GM23338 (cell line): ENCODE data around the gene ACTR8. TPM values are rescaled to one million over a fixed set of nuclear protein-coding genes. Genes with fewer than 3 reads are reported as not detected.
A peak's percentile ranks its signal among the peaks of the same experiment; 100 is the strongest.

Source experiments
- ATAC-seq: fragments of 200-7000 bp; cut with Tn5 transposase; 3 replicates; pipeline ENCODE4 v1.9.1; 2020
- DNase-seq: peaks from one replicate; pipeline ENCODE4 v3.0.0-alpha.2; 2015; ENCODE audit warnings: low spot score
- H2AFZ ChIP-seq: fragments of 200-600 bp; sonication (generic); 2 replicates; pipeline ENCODE4 v1.8.0; 2016; ENCODE audit warnings: antibody characterized with exemption, mild to moderate bottlenecking, moderate library complexity
- H3F3A ChIP-seq: fragments of 200-600 bp; sonication (generic); replicated peaks from 2 replicates; pipeline ENCODE4 v1.8.0; 2017; ENCODE audit warnings: antibody characterized with exemption, mixed run types, low read depth
- H3K27ac ChIP-seq: fragments of 200-600 bp; sonication (generic); 2 replicates; pipeline ENCODE4 v1.6.1; 2016; ENCODE audit warnings: low read depth
- H3K27me3 ChIP-seq: fragments of 200-600 bp; sonication (generic); 2 replicates; pipeline ENCODE4 v1.8.0; 2016; ENCODE audit warnings: mild to moderate bottlenecking, mixed run types, moderate library complexity; ENCODE audit not compliant: insufficient read depth
- H3K36me3 ChIP-seq: fragments of 200-600 bp; sonication (generic); 2 replicates; pipeline ENCODE4 v1.8.0; 2016; ENCODE audit warnings: mild to moderate bottlenecking; ENCODE audit not compliant: insufficient read depth
- H3K4me1 ChIP-seq: fragments of 200-600 bp; sonication (generic); 2 replicates; pipeline ENCODE4 v1.8.0; 2016; ENCODE audit warnings: mild to moderate bottlenecking, moderate library complexity; ENCODE audit not compliant: insufficient read depth
- H3K4me2 ChIP-seq: fragments of 200-600 bp; sonication (generic); 2 replicates; pipeline ENCODE4 v1.7.1; 2017; ENCODE audit warnings: mixed run types
- H3K4me3 ChIP-seq: fragments of 200-600 bp; sonication (generic); 2 replicates; pipeline ENCODE4 v1.6.1; 2016; ENCODE audit warnings: mixed run types
- H3K79me2 ChIP-seq: fragments of 200-600 bp; sonication (generic); replicated peaks from 2 replicates; pipeline ENCODE4 v1.8.0; 2017; ENCODE audit warnings: mild to moderate bottlenecking; ENCODE audit not compliant: insufficient read depth
- H3K9me2 ChIP-seq: fragments of 200-600 bp; sonication (generic); 2 replicates; pipeline ENCODE4 v1.8.0; 2017; ENCODE audit not compliant: insufficient read depth
- H4K20me1 ChIP-seq: fragments of 200-600 bp; sonication (generic); replicated peaks from 2 replicates; pipeline ENCODE4 v1.8.0; 2017; ENCODE audit warnings: mild to moderate bottlenecking; ENCODE audit not compliant: insufficient read depth
- H3K27ac Mint-ChIP-seq: 2 replicates; pipeline ENCODE4 v1.8.0; 2020; ENCODE audit warnings: inconsistent platforms, mild to moderate bottlenecking, moderate library complexity, mixed read lengths
- H3K27me3 Mint-ChIP-seq: 3 replicates; pipeline ENCODE4 v1.8.0; 2022; ENCODE audit warnings: low read depth, mild to moderate bottlenecking, moderate library complexity, mixed read lengths, inconsistent platforms; ENCODE audit not compliant: insufficient read depth, poor library complexity
- H3K36me3 Mint-ChIP-seq: 3 replicates; pipeline ENCODE4 v1.8.0; 2021; ENCODE audit warnings: low read depth, mild to moderate bottlenecking, inconsistent platforms, moderate library complexity, mixed read lengths
- H3K4me1 Mint-ChIP-seq: 3 replicates; pipeline ENCODE4 v1.8.0; 2020; ENCODE audit warnings: mild to moderate bottlenecking, inconsistent platforms, mixed read lengths
- H3K4me3 Mint-ChIP-seq: 3 replicates; pipeline ENCODE4 v1.8.0; 2021; ENCODE audit warnings: moderate library complexity, mild to moderate bottlenecking, inconsistent platforms, mixed read lengths
- H3K9me3 Mint-ChIP-seq: 3 replicates; pipeline ENCODE4 v1.8.0; 2020; ENCODE audit warnings: moderate library complexity, mild to moderate bottlenecking, inconsistent platforms, mixed read lengths
- CREB1 ChIP-seq: fragments of 250-450 bp; sonication (Bioruptor Pico); IDR thresholded peaks from 2 replicates; pipeline ENCODE4 v1.5.0; 2020; ENCODE audit warnings: low read depth, mild to moderate bottlenecking, moderate library complexity
- EZH2 ChIP-seq: fragments of 200-600 bp; sonication (generic); IDR thresholded peaks from one replicate; pipeline ENCODE4 v1.8.0; 2017; ENCODE audit warnings: antibody characterized with exemption, mild to moderate bottlenecking, low read depth; ENCODE audit not compliant: unreplicated experiment
- EZH2phosphoT487 ChIP-seq: fragments of 200-600 bp; sonication (generic); IDR thresholded peaks from one replicate; pipeline ENCODE4 v1.8.1; 2018; ENCODE audit warnings: antibody characterized with exemption; ENCODE audit not compliant: unreplicated experiment
- JUNB ChIP-seq: IDR thresholded peaks from one replicate; pipeline ENCODE4 v1.6.1; 2016; ENCODE audit warnings: antibody characterized with exemption; ENCODE audit not compliant: unreplicated experiment
- NANOG ChIP-seq: IDR thresholded peaks from 2 replicates; pipeline ENCODE4 v1.6.1; 2016; ENCODE audit warnings: antibody characterized with exemption, borderline replicate concordance
- POLR2AphosphoS5 ChIP-seq: IDR thresholded peaks from 2 replicates; pipeline ENCODE4 v1.6.1; 2016; ENCODE audit warnings: antibody characterized with exemption, low read depth
- STAT1 ChIP-seq: IDR thresholded peaks from one replicate; pipeline ENCODE4 v1.6.1; 2016; ENCODE audit warnings: antibody characterized with exemption; ENCODE audit not compliant: unreplicated experiment
- ZNF114 ChIP-seq: fragments of 250-450 bp; sonication (Bioruptor Pico); IDR thresholded peaks from 2 replicates; pipeline ENCODE4 v1.5.0; 2020; ENCODE audit warnings: mild to moderate bottlenecking, moderate library complexity
- ZNF331 ChIP-seq: fragments of 250-450 bp; sonication (Bioruptor Pico); IDR thresholded peaks from 2 replicates; pipeline ENCODE4 v1.5.0; 2020; ENCODE audit warnings: low read depth, mild to moderate bottlenecking, moderate library complexity
- long read RNA-seq: library from polyadenylated mRNA; unstranded; transcript quantifications from one replicate; pipeline ENCODE4 v2.0.0, GENCODE V29; 2020; ENCODE audit not compliant: unreplicated experiment
- polyA plus RNA-seq: library from polyadenylated mRNA; unstranded; fragments of >200 nt; fragmentation: Nextera tagmentation; extraction: Ambion mirVana; gene quantifications from 2 replicates; pipeline ENCODE4 v1.2.1, GENCODE V29; 2016
- total RNA-seq: library from RNA; depleted of rRNA; stranded (reverse); fragments of >200 nt; shearing (Covaris generic); gene quantifications from 2 replicates; pipeline ENCODE4 v1.2.3, GENCODE V29; 2014; rRNA removed
- TF ChIP-seq, protein P1 (sequence below): IDR thresholded peaks from one replicate; pipeline ENCODE4 v1.6.1; 2018; ENCODE audit warnings: antibody characterized with exemption; ENCODE audit not compliant: unreplicated experiment
- TF ChIP-seq, protein P2 (sequence below): fragments of 250-450 bp; sonication (Bioruptor Pico); IDR thresholded peaks from 2 replicates; pipeline ENCODE4 v1.5.0; 2020; ENCODE audit warnings: mild to moderate bottlenecking, moderate library complexity

Gene ACTR8, protein sequence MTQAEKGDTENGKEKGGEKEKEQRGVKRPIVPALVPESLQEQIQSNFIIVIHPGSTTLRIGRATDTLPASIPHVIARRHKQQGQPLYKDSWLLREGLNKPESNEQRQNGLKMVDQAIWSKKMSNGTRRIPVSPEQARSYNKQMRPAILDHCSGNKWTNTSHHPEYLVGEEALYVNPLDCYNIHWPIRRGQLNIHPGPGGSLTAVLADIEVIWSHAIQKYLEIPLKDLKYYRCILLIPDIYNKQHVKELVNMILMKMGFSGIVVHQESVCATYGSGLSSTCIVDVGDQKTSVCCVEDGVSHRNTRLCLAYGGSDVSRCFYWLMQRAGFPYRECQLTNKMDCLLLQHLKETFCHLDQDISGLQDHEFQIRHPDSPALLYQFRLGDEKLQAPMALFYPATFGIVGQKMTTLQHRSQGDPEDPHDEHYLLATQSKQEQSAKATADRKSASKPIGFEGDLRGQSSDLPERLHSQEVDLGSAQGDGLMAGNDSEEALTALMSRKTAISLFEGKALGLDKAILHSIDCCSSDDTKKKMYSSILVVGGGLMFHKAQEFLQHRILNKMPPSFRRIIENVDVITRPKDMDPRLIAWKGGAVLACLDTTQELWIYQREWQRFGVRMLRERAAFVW
- total RNA-seq (23.0 and 25.7 TPM in 2 replicates), polyA plus RNA-seq (16.2 and 19.8 TPM in 2 replicates)
- long read RNA-seq, transcript ACTR8-201 (13 exons, 3,629 nt): major isoform, 22 of 32 reads
- long read RNA-seq, partial matches to known transcripts: 6 of 32 reads
- long read RNA-seq, other reads (novel, unspliced or antisense): 4 of 32 reads

DNA sequence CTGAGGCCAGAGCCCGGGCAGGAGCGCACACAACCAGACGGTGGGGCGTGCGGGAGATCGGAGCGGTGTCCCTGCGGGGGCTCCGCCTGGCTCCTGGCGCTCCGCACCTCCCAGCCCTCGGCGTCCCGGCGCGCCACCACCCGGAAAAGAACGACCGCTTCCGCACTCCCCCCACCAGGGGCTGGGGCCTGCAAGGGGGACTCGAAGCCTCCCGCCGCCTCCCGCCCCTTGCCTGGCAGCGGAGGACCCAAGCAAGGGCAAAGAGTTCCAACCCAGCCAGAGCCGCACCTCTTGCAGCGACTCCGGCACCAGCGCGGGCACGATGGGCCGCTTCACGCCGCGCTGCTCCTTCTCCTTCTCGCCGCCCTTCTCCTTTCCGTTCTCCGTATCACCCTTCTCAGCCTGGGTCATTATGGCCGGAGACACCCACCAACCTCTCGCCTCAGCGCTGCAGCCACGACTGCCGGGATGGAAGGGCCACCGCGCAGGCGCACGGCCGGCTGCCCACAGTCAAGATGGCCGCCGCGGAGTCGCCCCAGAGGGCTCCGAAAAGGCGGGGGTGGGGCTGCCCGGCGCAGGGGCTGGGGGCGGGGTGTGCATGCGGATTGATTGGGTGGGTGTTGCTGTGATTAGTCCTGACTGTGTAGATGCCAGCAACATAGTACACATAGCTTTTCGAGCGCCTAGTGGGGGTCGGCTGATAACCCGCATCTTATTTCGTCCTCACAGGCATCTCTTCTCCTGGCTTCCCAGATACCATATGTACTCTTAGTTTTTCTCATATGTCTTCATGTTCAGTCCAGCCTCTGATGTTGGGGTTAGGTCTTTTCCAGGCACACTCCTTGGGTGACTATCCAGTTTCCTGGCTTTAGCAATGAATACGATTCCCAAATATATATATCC is at the start of gene ACTR8:
Gene ACTR8, minus strand, starts transcription at position 462 of the 903 bp plus-strand sequence. Its CDS starts 51 bp downstream, at position 411.
- Histone ChIP-seq H3K27me3 (no peaks in the 10 kb centered on the region), H3K4me3 (peak within 1 kb of the TSS; percentile 70), H3K4me2 (peak within 1 kb of the TSS; percentile 87), H3K27ac (peak within 1 kb of the TSS; percentile 94), H3K36me3 (peaks cover 44% of the 10 kb centered on the region), H3F3A (no peaks in the 10 kb centered on the region), H3K9me2 (no peaks in the 10 kb centered on the region), H4K20me1 (peaks cover 11% of the 10 kb centered on the region; the same call in 1 of the 2 replicates), H2AFZ (peak within 1 kb of the TSS; percentile 79; the same call in 1 of the 2 replicates), H3K79me2 (peaks cover 9% of the 10 kb centered on the region), H3K4me1 (peaks cover 7% of the 10 kb centered on the region; the same call in 1 of the 2 replicates)
- Mint-ChIP-seq H3K27ac (peak within 1 kb of the TSS; percentile 98), H3K27me3 (peaks cover 7% of the 10 kb centered on the region), H3K36me3 (peaks cover 47% of the 10 kb centered on the region), H3K4me1 (peaks cover 12% of the 10 kb centered on the region), H3K4me3 (peak within 1 kb of the TSS; percentile 97), H3K9me3 (no peaks in the 10 kb centered on the region)
- DNase-seq: peak; percentile 90
- peak; percentile 92 for ATAC-seq
- TF ChIP-seq EZH2 (no peak), NANOG (no peak), POLR2AphosphoS5 (peak; percentile 97), STAT1 (no peak), ZNF114 (no peak), EZH2phosphoT487 (no peak), CREB1 (no peak), JUNB (no peak), ZNF331 (CRISPR knock-in tag) (no peak)
- TF ChIP-seq, protein P1, sequence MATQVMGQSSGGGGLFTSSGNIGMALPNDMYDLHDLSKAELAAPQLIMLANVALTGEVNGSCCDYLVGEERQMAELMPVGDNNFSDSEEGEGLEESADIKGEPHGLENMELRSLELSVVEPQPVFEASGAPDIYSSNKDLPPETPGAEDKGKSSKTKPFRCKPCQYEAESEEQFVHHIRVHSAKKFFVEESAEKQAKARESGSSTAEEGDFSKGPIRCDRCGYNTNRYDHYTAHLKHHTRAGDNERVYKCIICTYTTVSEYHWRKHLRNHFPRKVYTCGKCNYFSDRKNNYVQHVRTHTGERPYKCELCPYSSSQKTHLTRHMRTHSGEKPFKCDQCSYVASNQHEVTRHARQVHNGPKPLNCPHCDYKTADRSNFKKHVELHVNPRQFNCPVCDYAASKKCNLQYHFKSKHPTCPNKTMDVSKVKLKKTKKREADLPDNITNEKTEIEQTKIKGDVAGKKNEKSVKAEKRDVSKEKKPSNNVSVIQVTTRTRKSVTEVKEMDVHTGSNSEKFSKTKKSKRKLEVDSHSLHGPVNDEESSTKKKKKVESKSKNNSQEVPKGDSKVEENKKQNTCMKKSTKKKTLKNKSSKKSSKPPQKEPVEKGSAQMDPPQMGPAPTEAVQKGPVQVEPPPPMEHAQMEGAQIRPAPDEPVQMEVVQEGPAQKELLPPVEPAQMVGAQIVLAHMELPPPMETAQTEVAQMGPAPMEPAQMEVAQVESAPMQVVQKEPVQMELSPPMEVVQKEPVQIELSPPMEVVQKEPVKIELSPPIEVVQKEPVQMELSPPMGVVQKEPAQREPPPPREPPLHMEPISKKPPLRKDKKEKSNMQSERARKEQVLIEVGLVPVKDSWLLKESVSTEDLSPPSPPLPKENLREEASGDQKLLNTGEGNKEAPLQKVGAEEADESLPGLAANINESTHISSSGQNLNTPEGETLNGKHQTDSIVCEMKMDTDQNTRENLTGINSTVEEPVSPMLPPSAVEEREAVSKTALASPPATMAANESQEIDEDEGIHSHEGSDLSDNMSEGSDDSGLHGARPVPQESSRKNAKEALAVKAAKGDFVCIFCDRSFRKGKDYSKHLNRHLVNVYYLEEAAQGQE: no peak
- TF ChIP-seq, protein P2, sequence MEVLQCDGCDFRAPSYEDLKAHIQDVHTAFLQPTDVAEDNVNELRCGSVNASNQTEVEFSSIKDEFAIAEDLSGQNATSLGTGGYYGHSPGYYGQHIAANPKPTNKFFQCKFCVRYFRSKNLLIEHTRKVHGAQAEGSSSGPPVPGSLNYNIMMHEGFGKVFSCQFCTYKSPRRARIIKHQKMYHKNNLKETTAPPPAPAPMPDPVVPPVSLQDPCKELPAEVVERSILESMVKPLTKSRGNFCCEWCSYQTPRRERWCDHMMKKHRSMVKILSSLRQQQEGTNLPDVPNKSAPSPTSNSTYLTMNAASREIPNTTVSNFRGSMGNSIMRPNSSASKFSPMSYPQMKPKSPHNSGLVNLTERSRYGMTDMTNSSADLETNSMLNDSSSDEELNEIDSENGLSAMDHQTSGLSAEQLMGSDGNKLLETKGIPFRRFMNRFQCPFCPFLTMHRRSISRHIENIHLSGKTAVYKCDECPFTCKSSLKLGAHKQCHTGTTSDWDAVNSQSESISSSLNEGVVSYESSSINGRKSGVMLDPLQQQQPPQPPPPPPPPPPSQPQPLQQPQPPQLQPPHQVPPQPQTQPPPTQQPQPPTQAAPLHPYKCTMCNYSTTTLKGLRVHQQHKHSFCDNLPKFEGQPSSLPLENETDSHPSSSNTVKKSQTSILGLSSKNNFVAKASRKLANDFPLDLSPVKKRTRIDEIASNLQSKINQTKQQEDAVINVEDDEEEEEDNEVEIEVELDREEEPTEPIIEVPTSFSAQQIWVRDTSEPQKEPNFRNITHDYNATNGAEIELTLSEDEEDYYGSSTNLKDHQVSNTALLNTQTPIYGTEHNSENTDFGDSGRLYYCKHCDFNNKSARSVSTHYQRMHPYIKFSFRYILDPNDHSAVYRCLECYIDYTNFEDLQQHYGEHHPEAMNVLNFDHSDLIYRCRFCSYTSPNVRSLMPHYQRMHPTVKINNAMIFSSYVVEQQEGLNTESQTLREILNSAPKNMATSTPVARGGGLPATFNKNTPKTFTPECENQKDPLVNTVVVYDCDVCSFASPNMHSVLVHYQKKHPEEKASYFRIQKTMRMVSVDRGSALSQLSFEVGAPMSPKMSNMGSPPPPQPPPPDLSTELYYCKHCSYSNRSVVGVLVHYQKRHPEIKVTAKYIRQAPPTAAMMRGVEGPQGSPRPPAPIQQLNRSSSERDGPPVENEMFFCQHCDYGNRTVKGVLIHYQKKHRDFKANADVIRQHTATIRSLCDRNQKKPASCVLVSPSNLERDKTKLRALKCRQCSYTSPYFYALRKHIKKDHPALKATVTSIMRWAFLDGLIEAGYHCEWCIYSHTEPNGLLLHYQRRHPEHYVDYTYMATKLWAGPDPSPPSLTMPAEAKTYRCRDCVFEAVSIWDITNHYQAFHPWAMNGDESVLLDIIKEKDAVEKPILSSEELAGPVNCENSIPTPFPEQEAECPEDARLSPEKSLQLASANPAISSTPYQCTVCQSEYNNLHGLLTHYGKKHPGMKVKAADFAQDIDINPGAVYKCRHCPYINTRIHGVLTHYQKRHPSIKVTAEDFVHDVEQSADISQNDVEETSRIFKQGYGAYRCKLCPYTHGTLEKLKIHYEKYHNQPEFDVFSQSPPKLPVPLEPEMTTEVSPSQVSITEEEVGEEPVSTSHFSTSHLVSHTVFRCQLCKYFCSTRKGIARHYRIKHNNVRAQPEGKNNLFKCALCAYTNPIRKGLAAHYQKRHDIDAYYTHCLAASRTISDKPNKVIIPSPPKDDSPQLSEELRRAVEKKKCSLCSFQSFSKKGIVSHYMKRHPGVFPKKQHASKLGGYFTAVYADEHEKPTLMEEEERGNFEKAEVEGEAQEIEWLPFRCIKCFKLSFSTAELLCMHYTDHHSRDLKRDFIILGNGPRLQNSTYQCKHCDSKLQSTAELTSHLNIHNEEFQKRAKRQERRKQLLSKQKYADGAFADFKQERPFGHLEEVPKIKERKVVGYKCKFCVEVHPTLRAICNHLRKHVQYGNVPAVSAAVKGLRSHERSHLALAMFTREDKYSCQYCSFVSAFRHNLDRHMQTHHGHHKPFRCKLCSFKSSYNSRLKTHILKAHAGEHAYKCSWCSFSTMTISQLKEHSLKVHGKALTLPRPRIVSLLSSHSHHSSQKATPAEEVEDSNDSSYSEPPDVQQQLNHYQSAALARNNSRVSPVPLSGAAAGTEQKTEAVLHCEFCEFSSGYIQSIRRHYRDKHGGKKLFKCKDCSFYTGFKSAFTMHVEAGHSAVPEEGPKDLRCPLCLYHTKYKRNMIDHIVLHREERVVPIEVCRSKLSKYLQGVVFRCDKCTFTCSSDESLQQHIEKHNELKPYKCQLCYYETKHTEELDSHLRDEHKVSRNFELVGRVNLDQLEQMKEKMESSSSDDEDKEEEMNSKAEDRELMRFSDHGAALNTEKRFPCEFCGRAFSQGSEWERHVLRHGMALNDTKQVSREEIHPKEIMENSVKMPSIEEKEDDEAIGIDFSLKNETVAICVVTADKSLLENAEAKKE (CRISPR knock-in tag): no peak
